Measurements from ENCODE around the gene RYR2. TPM values are rescaled to one million over a fixed set of nuclear protein-coding genes. Genes with fewer than 3 reads are reported as not detected.
"Not testable (repeated sequence)": the region's sequence is repeated elsewhere in the genome, so short reads cannot be mapped to it uniquely, and the experiment has no call there.

Gene RYR2
- total RNA-seq, 2 donors from 2014 or later: 14.2 to 17.1 TPM

DNA sequence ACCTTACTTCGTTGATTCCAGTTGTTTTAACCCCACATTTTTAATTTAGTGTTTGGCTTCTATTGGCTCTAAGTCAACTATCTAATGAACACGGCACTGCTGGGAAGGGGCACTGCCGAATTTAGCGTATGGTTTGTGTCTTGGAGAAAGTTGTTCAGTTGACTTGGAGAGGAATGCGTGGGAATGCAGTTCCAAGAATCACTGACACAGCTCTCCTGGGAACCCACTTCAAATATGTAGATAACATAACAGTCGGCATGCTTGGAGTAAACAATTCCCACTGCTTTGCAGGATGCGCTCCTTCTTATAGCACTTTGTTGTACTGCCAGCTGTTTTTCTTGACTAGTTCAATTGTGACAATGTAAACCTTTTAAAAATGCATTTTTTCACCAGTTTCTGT lies 104.3 kb downstream of the RYR2 start:
- H3K36me3 ChIP-seq (replicated peaks in 1 of 2; ENCODE audit: insufficient read depth in 1 of 2, low read depth in 2 of 2): no peaks in the 10 kb centered on the region
- H3K27me3 ChIP-seq: no peaks in the 10 kb centered on the region
- intact Hi-C loops (cut with DNase I): no loop called here
- no peak overlapping the region for H3K4me3 ChIP-seq
- H3K27ac ChIP-seq: no peak overlapping the region
- H3K4me1 ChIP-seq: no peaks in the 10 kb centered on the region
- DNase-seq: peak in 1 of 4 donors; percentile 8
- WGBS, 2 donors: 34 to 37% methylated on average over 7 of the region's 7 CpGs
- H3K9me3 ChIP-seq: no peaks in the 10 kb centered on the region
- ATAC-seq: no peak
- TF ChIP-seq, protein P1, sequence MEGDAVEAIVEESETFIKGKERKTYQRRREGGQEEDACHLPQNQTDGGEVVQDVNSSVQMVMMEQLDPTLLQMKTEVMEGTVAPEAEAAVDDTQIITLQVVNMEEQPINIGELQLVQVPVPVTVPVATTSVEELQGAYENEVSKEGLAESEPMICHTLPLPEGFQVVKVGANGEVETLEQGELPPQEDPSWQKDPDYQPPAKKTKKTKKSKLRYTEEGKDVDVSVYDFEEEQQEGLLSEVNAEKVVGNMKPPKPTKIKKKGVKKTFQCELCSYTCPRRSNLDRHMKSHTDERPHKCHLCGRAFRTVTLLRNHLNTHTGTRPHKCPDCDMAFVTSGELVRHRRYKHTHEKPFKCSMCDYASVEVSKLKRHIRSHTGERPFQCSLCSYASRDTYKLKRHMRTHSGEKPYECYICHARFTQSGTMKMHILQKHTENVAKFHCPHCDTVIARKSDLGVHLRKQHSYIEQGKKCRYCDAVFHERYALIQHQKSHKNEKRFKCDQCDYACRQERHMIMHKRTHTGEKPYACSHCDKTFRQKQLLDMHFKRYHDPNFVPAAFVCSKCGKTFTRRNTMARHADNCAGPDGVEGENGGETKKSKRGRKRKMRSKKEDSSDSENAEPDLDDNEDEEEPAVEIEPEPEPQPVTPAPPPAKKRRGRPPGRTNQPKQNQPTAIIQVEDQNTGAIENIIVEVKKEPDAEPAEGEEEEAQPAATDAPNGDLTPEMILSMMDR (IDR thresholded peaks at IDR 0.05): no peak
- no peak for TF ChIP-seq POLR2A (IDR thresholded peaks at IDR 0.05)

DNA sequence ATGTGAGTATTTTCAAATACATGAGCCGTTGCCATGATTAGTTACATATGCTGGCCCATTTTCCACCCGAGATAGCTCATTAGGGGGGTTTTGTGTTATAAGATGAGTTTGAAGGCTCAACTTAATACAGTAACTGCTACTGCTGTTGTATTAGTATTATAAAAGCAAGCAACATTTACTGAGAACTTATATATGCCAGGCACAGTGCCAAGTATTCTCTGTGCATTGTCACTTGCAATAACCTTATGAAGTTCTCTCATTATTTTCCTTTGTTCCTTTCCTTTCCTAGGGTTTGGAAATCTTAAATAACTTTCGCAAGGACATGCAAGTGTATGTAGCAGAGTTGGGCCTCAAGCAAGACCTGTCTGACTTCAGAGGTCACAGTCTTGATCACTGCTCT lies 107.9 kb downstream of the RYR2 start:
- 81 to 85% methylated on average over 3 of the region's 3 CpGs for WGBS, 2 donors
- no peaks in the 10 kb centered on the region for H3K4me1 ChIP-seq
- no peak overlapping the region for H3K27ac ChIP-seq
- TF ChIP-seq, protein P1 (IDR thresholded peaks at IDR 0.05): no peak
- no peak for TF ChIP-seq POLR2A (IDR thresholded peaks at IDR 0.05)
- H3K9me3 ChIP-seq: no peaks in the 10 kb centered on the region
- H3K4me3 ChIP-seq: no peak overlapping the region
- H3K27me3 ChIP-seq: no peaks in the 10 kb centered on the region
- intact Hi-C loops (cut with DNase I): no loop called here
- ATAC-seq (no peak), DNase-seq (no peak)
- no peaks in the 10 kb centered on the region for H3K36me3 ChIP-seq (replicated peaks in 1 of 2; ENCODE audit: insufficient read depth in 1 of 2, low read depth in 2 of 2)

DNA sequence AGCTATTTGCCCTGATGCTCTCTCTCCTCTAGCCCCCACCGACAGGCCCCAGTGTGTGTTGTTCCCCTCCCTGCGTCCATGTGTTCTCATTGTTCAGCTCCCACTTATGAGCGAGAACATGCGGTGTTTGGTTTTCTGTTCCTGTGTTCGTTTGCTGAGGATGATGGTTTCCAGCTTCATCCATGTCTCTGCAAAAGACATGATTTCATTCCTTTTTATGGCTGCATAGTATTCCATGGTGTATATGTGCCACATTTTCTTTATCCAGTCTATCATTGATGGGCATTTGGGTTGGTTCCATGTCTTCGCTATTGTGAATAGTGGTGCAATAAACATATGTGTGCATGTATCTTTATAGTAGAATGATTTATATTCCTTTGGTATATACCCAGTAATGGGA lies 110.0 kb downstream of the RYR2 start:
- WGBS, 2 donors: 76 to 80% methylated on average over 6 of the region's 6 CpGs
- H3K4me3 ChIP-seq; H3K36me3 ChIP-seq (replicated peaks in 1 of 2; ENCODE audit: insufficient read depth in 1 of 2, low read depth in 2 of 2); H3K4me1 ChIP-seq; H3K27ac ChIP-seq; H3K9me3 ChIP-seq; H3K27me3 ChIP-seq; intact Hi-C loops (cut with DNase I); ATAC-seq; DNase-seq: not testable (repeated sequence)

DNA sequence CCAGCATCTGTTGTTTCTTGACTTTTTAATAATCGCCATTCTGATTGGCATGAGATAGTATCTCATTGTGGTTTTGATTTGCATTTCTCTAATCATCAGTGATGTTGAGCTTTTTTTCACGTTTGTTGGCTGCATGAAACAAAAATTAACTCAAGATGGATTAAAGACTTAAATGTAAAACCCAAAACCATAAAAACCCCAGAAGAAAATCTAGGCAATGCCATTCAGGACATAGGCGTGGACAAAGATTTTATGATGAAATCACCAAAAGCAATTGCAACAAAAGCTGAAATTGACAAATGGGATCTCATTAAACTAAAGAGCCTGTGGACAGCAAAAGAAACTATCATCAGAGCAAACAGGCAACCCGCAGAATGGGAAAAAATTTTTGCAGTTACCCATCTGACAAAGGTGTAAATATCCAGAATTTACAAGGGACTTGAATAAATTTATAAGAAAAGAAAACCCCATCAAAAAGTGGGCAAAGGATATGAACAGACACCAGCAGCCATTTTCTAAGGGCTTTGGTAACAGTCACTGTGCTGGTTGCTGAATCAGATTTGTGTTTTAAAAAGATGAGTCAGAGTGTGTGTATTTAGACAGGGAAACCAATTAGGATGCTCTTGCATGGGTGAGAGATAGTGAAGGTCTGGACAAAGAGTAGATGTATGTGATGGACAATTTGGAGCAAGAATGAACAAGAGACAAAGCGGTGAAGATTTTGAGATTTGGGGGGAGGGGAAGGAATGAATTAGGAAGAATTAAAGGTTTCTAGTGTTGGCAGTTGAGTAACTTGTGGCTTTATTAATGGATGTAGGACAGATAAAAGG lies 110.7 kb downstream of the RYR2 start:
- ATAC-seq: no peak

DNA sequence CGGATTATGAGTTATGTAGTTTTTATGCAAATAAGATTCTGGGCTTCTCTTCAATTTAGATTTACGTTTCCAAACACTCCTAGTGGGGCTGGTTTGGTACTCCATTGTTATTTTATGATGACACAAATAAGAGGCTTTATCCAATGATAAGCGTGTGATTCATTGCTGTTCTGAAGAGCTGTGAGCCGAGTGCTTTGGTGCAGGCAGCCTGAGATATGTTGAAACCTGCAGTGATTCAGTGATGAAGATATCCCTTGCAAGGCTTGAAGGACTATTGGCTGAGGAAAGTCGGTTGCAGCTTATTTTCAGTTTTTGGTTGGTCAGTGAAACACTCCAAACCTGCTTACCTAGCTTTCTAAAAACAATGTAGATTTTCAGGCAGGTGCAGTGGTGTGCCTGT lies 112.2 kb downstream of the RYR2 start:
- Histone ChIP-seq H3K4me3 (no peak overlapping the region), H3K4me1 (no peaks in the 10 kb centered on the region), H3K9me3 (no peaks in the 10 kb centered on the region), H3K27me3 (no peaks in the 10 kb centered on the region), H3K36me3 (replicated peaks in 1 of 2; ENCODE audit: insufficient read depth in 1 of 2, low read depth in 2 of 2) (no peaks in the 10 kb centered on the region), H3K27ac (no peak overlapping the region)
- ATAC-seq: no peak
- TF ChIP-seq POLR2A (IDR thresholded peaks at IDR 0.05): no peak
- TF ChIP-seq, protein P1 (IDR thresholded peaks at IDR 0.05): no peak
- peak in 1 of 4 donors; percentile 8 for DNase-seq
- 58 to 63% methylated on average over 5 of the region's 5 CpGs for WGBS, 2 donors
- intact Hi-C loops (cut with DNase I): no loop called here

More for the DNA sequence above, 110.7 kb downstream of the RYR2 start:
- H3K27ac ChIP-seq: no peak overlapping the region
- H3K4me1 ChIP-seq: no peaks in the 10 kb centered on the region
- DNase-seq: no peak
- 69 to 75% methylated on average over 5 of the region's 5 CpGs for WGBS, 2 donors
- TF ChIP-seq, protein P1 (IDR thresholded peaks at IDR 0.05): no peak
- no peak for TF ChIP-seq POLR2A (IDR thresholded peaks at IDR 0.05)
- H3K36me3 ChIP-seq (replicated peaks in 1 of 2; ENCODE audit: insufficient read depth in 1 of 2, low read depth in 2 of 2): no peaks in the 10 kb centered on the region
- H3K9me3 ChIP-seq: no peaks in the 10 kb centered on the region
- H3K4me3 ChIP-seq: no peak overlapping the region
- H3K27me3 ChIP-seq: no peaks in the 10 kb centered on the region
- intact Hi-C loops (cut with DNase I): no loop called here
